Activated naive CD4-positive, alpha-beta T cell treated with Interleukin-2 at 50 U/mL for 16 hours (primary cell): ENCODE data around the gene NAV2.

Experiments
- DNase-seq: peaks from one replicate; pipeline ENCODE4 v3.0.0-alpha.2; 2020

NAV2 gene

DNA sequence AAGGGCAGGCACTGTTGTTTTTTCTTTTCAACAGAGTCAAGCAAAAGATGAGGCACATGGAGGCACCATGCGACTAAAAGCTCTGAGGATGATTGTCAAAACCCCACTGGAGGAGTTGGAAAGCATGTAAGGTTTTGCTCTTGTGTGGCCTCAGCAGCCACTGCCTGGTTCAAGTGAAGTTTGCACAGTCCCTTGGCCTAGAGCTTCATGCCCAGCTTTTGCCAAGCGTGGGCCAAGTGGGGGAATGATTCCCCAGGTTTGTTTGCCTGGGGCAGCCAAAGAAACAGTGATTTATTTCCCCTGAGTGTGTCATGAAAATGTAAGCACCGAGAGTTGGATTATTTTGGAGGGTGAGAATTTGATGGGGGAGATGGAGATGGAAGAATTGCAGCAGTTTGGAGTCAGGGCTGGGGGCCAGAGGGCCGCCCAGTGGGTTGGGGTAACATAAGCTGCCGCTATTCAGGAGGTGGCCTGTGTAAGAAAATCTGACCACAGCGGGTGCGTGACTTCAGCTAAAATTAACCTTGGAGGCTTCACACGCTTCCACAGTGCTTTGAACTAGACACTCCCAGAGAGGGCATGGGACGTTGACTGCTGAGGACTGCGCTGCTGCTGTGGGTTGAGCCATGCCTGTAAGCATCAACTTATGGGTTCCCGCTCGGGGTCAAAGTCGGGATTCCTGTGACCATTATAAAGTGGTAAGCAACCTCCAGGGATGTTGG lies 100.7 kb downstream of the NAV2 start:
- DNase-seq = no peak

DNA sequence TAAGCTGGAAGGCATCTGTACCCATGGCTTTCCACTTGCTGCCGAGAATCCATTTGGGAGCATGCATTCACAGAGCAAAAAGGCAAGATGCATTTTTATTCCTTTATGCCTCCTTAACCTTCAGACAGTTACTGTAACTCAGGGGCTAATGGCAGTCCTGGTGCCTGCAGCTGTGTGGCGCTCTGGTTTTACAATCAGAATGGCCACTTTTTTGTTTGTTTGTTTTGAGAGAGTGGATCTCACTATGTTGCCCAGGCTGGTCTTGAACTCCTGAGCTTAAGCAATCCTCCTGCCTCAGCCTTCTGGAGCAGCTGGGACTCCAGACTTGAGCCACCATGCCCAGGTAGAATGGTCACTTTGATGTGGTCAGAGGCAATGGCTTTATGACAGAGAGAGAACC lies 101.8 kb downstream of the NAV2 start:
- DNase-seq = no peak

DNA sequence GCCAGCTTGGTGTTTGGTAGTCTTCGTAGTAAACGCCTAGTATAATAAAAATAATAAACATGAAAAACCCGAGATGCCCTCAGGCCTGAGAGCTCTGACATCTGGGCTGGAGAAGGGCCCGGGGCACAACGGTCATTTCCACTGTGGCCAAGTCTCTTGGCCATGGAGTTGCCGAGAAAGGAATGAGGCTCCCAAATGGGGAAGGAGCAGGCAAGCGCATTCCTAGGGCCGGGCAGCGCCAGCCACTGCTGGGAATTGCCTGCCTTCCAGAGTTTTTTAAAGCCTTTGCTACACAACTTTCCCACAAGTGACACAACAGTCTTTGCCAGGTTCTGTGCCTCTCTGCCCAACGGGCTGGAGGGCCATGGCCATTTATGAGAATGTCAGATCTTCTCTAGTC lies 103.4 kb downstream of the NAV2 start:
- no peak for DNase-seq

DNA sequence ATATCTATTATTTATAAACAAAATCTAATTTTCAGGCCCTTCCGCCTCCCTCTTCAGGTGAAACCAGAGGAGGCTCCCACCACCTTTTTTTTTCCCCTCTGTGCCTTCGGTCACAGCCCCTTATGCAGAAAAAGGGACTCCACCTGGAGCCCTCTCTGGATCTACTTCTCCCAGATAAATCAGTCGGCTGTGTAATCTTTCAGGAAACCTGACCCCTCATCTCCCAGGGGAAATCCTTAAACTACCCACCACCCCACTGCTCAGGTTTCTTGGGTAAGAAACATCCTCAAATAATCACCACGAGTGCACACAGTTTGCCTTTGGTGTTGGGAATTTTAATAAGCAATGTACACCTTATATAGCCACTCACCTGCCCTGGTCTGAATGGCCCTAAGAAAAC lies 104.2 kb downstream of the NAV2 start:
- DNase-seq = no peak

DNA sequence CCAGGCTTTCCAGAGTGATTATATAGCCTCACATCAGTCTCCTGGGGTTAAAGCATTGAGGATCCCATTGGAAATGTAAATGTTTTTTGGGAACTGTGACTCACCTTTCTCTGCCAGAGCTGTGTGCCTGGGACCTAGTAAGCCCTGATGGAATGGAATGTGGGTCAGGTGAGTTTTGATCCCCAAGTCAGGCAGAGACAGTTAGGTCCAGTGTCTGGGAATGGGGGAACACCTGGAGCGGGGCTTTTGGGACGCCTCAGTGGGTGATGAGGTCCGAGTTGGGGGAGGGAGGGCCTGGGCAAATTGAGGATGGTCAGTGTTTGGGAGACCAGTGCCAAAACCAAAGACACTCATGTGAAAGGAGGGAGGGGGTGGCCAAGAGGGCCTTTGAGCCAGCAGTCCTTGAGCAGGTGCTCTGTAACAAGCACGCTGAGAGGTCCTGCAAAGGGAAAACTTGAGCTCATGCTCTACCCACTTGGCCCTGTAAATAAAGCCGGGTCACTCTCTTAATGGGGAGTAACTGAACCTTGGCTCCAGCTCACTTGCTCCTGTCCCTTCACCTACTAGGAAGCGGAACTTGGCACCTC lies 104.7 kb downstream of the NAV2 start:
- no peak for DNase-seq

DNA sequence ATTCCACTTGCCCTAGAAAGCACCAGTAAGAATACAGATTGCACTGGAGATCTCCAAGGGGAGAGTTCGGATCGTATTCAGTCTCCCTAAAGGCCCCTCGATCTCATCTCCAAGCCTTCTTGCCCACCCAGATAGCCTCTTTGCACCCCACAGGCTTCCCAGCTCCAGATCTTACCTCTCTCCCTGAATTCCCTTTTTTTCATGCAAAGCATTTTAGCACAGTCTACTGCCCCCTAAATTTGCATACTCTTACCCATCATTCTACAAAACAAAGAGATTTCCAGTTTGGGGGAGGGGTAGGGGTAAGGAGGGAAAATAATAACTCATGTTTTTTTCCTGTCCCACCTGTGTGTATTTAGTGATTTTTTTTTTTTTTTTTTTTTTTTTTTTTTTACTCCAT lies 105.2 kb downstream of the NAV2 start:
- no peak for DNase-seq

DNA sequence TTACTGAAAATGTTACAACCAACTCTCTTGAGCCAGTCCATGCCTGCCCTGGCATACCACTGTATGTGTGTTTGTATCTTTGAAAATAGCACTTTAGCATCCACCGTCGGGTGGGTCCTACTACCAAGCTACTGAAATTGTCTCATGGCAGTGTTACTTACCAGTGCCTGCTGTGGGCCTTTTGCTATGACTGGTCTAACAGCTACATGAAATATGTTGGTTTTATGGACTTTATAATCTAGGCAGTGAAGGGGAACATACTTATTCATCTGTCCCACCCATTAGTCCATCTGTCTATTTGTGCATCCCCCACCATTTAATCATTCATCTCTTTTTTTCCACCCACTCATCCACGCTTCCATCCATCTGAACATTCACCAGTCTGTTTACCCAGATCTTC lies 106.0 kb downstream of the NAV2 start:
- DNase-seq = no peak

DNA sequence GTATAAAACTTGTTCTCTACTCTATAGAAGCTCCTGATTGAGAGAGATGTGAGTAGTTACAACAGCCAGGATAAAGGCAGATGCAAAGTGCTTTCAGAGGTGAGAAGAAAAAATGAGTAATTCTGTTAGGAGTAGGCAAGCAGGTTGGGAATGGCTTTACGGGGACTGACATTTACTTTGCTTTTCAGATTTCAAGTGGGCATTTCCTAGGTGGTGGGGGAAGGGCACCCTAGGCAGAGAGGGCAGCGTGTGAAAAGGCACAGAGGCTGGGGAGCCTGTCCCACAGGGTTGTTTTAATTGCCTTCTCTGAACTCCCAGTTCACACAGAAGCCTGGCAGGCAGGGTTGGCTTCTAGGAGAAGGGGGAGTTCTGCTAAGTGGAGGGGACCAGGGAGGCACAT lies 106.5 kb downstream of the NAV2 start:
- no peak for DNase-seq

DNA sequence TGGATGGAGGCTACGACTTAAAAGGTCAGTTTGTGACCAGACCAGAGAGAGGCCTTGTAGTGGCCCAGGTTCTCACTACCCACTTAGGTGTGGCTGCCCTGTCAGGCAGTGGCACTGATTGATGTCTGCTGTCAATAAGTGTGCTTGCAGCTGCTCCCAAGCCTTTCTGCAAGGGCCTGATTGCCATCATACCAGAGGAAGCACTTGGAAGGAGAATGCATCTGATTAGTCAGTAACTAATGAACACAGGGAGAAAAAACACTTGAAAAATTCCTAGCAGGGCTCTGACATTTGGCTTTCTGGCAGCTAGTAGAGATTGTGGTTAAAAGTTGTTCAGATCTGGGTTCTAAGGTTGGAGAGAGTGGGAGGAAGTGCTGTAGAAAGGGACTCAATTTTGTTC lies 107.5 kb downstream of the NAV2 start:
- no peak for DNase-seq

DNA sequence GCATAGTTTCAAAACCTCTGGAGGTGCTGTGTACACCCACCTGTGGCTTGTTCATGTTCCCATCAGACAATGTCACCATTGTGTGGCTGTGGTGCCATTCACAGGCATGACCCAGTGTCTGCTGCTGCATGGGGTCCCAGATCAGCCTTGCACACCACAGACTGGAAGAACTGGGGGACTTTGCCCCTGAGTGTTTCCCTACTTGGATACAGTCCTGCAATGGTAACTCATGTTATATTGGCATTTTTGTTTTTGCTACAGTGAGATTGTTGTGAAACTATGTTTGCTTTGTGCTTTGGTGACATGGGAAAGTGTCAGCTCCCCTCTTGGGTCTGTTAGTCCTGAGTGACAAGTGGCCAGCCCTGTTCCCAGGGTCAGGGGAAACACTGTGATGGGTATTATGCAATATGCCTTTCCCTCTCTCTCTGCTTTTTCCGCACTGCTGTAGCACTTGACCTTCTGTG lies 108.8 kb downstream of the NAV2 start:
- no peak for DNase-seq

DNA sequence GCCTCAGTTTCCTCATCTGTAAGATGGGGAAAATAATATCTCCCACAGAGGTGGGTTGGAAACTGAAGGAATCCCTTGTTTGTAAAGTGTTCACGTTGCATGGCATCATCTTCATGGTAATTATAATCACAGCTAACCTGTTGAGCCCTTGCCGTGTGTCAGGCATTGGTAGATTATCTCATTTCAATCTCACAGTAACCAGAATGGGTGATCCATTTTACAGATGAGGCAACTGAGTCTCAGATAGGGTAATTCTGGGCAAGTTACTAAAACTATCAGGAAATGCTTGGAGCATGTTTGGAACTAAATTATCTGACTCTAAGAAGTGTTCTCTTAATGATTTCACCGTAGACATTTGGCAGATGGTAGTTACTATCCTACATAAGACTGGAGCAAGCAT lies 109.4 kb downstream of the NAV2 start:
- no peak for DNase-seq

DNA sequence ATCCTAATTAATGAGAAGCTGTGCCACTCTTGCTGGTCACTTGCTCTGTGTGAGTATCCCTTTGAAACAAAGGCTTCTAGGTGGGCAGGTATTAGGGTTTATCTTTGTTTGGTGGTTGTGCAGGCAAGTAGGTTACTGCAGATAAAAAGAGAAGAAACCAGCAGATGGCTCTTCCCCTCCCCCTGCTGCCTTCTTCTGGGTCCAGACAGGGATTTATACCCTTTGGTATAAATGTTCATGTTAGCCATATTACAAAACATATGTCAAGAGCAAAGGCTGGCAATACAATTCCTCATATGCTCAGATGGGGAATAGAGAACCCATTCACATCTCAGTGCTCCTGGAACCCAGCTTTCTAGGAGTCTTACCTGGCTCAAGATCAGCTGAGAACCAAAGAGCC lies 109.9 kb downstream of the NAV2 start:
- no peak for DNase-seq

DNA sequence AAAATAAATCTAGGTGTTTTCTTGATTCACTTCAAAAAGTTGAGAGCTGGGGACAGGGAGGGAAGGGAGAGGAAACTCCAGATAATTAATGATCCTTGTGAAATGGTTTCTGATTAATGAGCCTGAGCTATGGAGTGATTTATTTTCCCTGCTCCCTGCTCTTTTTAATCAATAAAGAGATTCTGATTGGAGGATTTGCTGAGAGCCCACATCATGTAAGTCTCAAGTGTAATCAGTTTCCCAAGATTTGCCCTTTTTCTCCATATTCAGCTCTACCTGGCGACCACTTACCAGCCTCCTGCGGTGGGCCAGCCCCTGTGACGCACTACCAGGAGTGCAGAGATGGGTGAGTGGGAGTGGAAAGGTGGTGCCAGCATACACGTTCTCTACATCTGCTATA lies 114.0 kb downstream of the NAV2 start:
- no peak for DNase-seq

DNA sequence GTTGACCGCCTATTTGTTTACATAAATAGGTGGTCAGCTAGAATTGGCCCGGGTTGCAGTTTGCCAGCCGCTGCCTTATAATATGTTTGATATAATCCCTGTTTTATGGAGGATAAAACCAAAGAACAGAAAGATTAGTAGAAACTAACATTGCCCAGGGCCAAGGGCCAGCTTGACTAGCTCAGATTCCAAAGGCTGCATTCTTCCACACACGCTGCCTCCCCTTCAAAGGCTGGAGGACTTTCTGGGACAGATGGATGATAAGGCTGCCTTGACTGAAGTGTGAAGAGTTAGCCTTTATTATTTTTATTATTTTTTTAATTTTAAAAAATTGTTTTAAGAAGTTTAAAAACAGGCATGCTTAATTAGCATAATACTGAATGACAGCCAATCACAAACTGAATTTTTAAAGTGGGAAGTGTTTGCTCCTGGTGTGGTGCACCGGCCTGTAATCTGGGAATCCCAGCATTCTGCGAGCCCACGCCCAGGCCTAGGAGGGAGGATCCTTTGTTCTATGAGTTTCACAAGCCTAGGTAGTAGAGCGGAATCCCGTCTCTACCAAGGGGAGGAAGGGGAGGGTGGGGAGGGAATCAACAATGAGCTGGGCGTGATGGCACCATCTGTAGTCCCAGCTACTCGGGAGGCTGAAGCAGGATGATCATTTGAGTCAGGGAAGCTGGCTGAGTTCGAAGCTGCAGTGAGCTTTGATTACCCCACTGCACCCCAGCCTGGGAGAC lies 114.9 kb downstream of the NAV2 start:
- DNase-seq = no peak

DNA sequence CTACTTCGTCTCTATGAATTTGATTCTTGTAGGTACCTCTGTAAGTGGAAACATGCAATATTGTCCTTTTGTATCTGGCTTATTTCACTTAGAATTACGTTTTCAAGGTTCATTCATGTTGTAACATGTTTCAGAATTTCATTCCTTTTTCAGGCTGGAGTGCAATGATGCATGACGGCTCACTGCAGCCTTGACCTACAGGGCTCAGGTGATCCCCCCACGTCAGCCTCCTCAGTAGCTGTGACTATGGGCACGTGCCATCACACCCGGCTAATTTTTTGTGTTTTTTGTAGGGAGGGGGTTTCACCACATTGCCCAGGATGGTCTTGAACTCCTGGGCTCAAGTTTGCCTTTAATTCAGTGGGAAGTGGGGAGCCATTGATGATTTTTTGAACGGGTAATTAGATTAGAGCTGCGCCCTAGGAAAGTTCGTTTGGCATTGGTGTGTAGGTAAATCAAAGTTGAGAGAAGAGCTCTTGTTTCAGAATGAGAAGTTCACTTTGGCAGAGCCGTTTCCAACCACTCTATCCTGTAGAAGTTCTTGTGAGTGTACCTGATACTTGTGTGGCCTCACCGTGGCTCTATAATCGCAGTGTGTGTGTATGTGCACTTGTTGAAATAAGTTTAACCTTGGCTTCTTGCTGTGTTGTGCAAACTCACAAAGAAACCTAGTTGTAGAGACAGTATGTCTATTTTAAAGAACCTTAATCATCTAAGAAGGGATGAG lies 115.9 kb downstream of the NAV2 start:
- no peak for DNase-seq

DNA sequence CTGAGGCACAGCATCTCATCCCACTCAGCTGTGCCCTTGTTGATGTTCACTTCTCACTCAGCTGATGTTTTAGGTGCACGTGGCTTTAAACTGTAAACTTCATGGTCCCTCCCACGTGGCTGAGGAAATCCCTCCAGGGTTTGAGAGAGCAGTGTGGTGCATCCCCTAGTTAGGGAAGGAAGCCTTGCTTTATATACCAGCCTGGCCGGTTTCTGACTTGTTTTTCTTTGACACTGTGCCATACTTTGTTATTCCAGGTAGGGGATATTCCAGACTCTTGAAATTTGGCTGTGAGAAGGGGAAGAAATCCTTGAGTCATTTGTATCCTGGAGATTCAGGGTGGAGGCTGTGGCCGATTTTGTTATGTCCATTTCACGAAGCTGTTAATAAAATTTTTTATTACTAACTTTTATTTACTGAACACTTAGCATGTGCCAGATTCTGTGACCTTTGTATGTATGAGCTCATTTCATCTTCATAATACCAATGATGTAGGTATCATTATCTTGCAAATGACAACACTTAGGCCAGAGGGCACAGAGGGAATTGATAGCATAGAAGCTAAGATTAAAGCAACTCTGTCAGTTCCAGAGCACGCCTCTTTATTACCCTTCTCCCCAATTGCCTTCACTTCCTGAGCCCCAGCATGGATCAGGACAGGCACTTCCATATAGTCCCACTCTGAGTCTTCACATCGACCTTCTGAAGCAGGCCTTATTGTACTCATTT lies 116.6 kb downstream of the NAV2 start:
- no peak for DNase-seq

DNA sequence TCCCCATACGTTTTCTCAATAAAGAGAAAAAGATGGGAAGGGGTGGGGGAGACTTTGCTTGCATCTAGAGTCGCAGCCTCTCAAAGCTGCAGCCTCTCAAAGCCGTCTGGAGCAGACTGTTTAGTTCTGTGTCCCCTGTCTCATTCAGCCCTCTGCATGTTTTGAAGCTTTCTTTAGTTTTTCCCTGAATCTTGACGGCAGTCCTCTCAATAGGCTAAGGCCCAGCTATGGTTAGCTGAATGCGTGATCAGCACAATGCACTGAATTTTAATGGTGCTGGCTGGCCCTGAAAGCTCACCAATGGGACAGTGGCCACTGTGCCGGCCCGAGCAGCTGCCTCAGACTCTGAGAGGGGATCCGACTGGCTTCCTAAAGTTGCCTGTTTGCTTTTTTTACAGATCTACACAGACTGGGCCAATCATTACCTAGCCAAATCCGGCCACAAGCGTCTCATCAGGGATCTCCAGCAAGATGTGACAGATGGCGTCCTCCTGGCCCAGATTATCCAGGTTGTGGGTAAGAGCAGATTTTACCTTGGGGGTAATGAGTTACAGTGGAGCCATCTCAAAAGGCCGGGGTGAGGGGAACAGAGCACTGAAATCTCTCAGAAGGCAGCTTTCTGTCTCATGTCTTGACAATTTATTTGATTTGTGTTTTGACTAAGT lies 119.6 kb downstream of the NAV2 start:
- no peak for DNase-seq

DNA sequence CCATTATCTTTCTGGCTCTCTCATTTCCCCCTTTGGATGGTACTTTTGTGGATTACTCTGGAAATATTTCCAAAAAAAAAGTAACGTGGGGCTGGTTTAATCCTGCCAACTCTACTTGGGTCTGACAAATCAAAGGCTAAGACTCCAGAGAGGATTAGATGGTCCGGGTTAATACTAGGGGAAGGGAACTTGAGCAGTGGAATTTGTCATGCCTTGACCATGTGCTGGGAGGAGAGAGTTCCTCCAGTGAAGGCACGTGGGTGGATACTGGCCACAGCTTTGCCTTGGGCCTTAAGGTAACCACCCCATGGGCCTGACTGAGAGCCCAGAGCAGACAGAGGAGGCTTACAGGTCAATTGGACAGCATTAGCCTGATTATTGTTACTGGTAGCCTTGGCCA lies 120.3 kb downstream of the NAV2 start:
- no peak for DNase-seq

DNA sequence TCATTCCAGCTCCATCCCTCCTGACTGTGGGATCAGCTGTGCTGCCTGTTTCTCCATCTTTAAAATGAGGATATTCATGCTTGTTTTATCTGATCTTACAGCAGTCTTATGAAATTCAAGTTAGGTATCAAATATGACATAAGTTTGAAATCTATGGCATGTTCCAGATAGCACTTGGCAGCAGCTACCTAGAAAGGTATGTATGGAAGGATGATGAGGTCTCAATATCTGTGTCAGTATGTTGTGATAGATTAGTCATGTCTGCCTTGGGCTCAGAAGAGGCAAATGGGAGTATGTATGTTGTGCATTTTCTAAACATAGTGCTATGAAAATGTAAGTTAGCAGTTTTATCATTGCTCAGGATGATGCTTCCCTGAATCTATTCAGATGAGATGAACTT lies 122.1 kb downstream of the NAV2 start:
- DNase-seq = no peak

DNA sequence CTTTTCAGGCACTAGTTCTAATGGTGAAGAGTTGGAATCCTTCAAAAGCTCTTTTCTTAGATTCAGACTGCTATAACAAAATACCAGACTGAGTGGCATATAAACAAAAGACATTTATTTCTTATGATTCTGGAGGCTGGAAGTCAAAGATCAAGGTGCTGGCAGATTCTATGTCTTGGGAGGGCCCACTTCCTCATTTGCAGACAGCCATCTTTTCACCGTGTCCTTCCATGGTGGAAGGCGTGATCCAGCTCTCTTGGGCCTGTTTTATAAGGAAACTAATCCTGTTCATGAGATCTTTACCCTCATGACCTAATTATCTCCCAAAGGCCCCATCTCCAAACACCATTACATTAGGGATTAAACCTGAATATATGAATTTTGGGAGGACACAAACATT lies 124.0 kb downstream of the NAV2 start:
- no peak for DNase-seq

DNA sequence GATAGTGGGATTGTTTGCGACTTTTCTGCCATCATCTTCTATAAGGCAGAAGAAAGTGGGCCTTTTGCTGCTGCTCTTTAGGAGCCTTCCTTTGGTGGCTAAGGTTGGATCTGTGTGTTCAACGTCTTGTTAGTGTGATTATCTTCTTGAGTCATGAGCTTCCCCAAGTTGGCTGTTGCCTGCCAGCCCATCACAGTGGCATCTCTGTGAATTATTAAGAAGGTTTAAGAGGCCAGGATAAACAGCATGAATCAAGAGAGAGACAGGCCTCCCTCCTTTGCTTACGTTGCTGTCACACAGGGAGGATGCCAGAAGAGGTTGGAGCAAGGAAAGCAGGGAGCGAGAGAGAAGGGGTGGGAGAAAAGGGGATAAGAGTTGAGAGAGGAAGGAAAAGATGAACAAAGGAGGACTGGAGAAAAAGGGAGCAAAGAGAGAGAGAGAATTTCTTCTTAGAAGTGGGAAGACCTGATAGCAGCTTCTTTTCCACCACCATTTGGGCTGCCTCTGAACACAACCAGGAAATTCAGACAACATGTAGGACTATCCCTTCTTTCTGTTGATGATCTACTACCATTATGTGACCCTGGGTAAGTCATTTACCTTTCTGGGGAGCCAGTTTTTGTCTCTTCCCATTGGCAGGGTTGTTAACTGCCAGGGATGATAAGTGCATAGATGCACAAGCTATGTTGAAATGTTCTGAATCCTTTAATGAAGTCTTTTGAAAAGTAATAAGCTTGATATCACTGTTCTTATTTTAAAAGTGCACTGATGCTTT lies 126.5 kb downstream of the NAV2 start:
- no peak for DNase-seq

DNA sequence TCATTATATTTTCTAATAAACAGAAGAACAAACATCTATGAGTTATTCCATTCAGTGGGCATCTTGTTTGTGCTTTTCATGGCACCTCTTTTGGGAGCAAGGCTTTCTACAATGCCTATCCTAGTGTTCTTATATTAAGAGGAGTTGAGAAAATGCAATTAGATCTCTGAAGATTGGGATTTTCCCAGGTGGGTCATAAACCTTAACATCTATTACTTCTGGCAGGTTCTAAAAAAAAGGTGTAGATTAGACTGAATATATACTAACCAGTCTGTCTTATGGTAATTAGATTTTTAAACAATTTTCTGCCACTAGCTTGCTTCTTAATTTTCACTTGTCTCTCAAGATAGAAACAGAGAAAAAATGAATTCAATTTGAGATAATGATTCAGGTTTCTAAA lies 128.3 kb downstream of the NAV2 start:
- no peak for DNase-seq
